NCI-H526 treated with DMSO at 0.1 percent for 48 hours (cell line): Measurements from ENCODE around the gene RAB40C.

ENCODE experiments used
- DNase-seq: peaks from one replicate; lab custom pipeline; 2025; lab: John Stamatoyannopoulos, UW

Gene RAB40C

GRCh38 chr16:632486-633335 lies 42.8 kb downstream of the RAB40C start:
- no peak for DNase-seq

- no peak for DNase-seq
Measured at GRCh38 chr16:633336-634050, 43.6 kb downstream of the RAB40C start.

- DNase-seq: no peak
Measured at GRCh38 chr16:634051-634670, 44.3 kb downstream of the RAB40C start.

GRCh38 chr16:634996-635395 lies 45.1 kb downstream of the RAB40C start:
- DNase-seq: no peak

GRCh38 chr16:635573-636205 lies 45.8 kb downstream of the RAB40C start:
- DNase-seq: no peak

GRCh38 chr16:636206-637080 lies 46.6 kb downstream of the RAB40C start, which contains the start of gene METTL26:
METTL26 (minus strand) TSS chr16:636305; CDS start chr16:636290, 15 bp downstream.
- peak; percentile 81 for DNase-seq

- DNase-seq: peak; percentile 61
Measured at GRCh38 chr16:637081-638018, 47.5 kb downstream of the RAB40C start.

GRCh38 chr16:638034-638543 lies 48.2 kb downstream of the RAB40C start:
- no peak for DNase-seq

GRCh38 chr16:638836-639235 lies 49.0 kb downstream of the RAB40C start:
- DNase-seq: no peak

GRCh38 chr16:640614-641013 lies 50.7 kb downstream of the RAB40C start:
- no peak for DNase-seq

- DNase-seq: peak; percentile 46
Measured at GRCh38 chr16:641326-642188, 51.7 kb downstream of the RAB40C start, which contains the start of gene MCRIP2. MCRIP2 (plus strand) TSS chr16:641828; CDS start chr16:641992, 164 bp downstream.

GRCh38 chr16:642189-643049 lies 52.6 kb downstream of the RAB40C start:
- DNase-seq: no peak

GRCh38 chr16:643050-643368 lies 53.1 kb downstream of the RAB40C start:
- DNase-seq: no peak

- DNase-seq: no peak
Measured at GRCh38 chr16:644556-644955, 54.7 kb downstream of the RAB40C start.

GRCh38 chr16:645852-646678 lies 56.2 kb downstream of the RAB40C start:
- no peak for DNase-seq

GRCh38 chr16:646679-647172 lies 56.9 kb downstream of the RAB40C start:
- DNase-seq: no peak
